HG03378 (cell line): ENCODE results near the gene DLX5.

ENCODE experiments used
- ATAC-seq: cut with Tn5 transposase; IDR thresholded peaks from one replicate; pipeline ENCODE4 v1.9.1; 2021; ENCODE audit warnings: mild to moderate bottlenecking, moderate library complexity; ENCODE audit not compliant: unreplicated experiment

DLX5 gene

DNA sequence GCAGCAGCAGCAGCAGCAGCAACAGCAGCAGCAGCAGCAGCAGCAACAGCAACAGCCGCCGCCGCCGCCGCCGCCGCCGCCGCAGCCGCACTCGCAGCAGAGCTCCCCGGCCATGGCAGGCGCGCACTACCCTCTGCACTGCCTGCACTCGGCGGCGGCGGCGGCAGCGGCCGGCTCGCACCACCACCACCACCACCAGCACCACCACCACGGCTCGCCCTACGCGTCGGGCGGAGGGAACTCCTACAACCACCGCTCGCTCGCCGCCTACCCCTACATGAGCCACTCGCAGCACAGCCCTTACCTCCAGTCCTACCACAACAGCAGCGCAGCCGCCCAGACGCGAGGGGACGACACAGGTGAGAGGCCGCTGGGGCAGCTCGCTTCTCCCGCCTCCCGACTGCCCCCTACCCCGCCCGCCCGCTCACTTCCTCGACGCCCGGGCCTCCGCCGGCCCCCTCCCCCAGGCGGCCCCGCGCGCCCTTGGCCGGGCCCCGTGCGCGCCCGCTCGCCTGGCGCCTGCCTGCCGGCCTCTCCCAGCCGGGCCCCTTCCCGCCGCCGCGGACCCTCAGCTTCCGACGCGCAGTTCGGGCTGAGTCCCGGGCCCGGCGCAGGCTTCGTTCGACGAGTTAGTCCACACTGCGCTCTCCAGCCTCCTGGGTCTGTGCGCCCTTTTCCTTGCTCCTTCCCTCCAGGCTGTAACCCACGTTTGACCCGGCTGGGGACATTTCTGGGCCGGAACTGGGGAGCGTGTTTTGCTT, 18.4 kb downstream of the DLX5 start:
- peak; percentile 60 for ATAC-seq

DNA sequence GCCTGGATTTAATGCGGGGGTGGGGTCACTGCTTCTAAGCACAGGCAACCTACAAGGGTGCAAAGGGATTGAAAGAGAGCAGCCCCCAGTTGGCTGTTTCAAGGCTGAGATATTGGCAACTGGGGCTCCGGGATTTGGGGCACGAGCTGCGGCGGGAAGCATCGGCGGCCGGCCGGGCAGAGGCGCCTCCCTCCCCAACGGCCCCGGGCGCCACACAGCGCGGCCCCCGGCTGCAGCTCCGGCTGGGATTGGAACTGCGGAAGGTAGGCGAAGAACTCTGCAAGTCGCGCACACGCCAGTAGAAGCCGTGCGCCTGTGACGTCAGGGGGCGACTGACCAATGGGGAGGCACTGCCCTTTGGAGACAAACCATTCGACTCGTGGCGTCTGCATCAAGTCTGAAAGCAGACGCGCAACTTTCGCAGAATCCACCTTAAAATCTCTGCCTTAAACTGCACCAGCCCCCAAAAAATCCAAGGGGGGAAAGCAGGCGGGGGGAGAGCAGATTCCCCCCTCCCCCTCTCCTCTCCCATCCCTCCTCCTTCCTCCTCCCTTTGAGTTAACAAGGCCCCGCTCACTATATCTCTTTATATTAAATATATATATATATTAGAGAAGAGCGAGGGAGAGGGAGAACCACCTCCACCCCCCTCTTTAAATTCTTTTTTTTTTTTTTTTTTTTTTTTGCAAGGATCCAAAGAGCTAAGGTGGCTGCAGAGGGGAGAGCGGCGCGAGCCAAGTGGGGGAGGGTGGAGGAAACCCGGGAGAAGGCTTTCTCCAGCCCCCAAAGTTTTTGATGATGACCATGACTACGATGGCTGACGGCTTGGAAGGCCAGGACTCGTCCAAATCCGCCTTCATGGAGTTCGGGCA, 19.2 kb downstream of the DLX5 start, which contains the start of gene DLX6:
DLX6 (plus strand) TSS at position 371 of the 872 bp plus-strand sequence; CDS start at position 796, 425 bp downstream.
- ATAC-seq, result no peak

DNA sequence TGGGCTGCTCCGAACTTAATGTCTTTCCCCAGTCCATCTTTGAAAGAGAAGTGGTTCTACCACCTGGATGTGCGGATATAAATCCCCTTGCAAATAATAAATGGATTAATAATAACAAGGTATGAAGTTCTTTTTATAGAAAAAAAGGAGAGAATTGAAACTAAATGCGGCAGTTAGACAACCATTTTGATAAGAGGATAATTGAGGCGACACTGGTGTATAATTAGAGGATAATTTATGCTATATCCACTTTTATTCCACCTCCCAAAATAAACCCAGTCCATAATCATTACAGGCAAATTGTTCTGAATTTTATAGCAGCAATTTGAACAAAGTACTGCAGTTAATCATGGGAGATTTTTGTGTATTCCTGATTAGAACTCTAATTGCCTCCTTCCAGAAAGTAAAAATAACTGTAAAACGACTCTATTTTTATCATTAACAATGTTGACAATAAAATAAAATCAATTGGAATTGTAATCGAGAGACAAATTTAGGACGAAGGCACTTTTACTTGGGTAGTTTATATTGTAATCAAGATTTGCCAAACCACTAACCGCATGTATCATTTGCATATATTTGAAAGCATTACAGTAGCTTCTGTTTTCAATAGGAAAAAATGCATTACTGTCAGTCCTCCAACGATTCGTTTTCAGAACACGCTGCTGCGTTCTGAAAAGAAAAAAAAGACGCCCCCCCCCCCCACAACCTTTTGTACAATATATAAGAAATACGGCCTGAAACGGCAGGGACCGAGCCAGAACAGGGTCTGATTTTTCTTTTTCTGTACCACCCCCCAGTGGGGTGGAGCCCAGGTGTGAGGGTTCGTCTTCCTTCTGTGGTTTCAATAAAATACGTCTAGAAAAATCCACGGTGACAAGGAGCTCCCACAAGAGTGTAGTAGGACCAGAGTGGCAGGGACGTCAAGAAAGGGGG, 20.1 kb downstream of the DLX5 start:
- ATAC-seq, result no peak

DNA sequence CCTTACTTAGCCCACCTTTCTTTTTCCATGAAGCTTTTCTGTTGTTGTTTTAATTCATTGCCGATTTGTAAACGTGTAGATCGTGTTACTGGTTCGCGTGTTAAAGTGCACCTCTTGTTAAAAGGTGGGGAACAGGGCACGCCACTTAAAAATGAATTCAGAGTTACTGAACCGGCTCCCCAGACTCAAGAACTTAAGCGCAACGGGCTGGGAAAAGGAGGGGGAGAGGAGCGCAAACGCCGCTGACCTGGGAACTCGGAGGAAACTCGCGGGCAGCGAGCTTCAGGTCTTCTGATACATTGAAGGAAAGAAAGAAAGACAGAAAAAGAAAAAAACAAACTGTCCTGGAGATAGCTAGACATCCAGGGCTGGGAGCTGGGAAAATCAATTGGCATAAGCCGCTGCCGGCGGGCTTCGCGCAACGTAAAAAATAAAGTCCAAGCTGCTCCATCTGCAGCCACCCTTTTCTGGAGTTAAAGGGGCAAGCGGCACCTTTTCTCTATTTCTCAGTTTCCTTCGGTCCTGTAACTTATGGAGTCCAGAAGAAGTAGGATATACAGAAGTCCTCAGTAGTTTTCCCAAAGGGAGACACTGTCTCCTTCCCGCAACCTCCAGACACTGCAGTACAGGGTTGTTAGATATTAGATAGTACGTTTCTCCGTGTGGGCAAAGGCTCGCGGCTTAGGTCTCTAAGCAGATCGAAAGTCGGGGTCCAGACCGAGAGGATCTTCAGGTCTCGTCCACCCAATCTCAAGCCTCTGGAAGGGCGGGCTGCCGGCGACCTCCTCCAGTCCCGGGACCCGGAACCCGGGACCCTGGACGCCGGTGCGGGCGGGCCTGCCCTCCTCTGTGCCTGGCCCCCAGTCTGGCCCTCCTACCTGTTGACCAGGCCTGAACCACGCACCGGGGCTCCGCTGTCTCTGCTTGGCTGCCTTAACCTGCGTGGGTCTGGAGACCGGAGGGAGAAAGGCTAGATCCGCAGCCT, 21.1 kb downstream of the DLX5 start:
- no peak for ATAC-seq

GRCh38 chr7:97002555-97003261, 21.9 kb downstream of the DLX5 start:
- no peak for ATAC-seq

DNA sequence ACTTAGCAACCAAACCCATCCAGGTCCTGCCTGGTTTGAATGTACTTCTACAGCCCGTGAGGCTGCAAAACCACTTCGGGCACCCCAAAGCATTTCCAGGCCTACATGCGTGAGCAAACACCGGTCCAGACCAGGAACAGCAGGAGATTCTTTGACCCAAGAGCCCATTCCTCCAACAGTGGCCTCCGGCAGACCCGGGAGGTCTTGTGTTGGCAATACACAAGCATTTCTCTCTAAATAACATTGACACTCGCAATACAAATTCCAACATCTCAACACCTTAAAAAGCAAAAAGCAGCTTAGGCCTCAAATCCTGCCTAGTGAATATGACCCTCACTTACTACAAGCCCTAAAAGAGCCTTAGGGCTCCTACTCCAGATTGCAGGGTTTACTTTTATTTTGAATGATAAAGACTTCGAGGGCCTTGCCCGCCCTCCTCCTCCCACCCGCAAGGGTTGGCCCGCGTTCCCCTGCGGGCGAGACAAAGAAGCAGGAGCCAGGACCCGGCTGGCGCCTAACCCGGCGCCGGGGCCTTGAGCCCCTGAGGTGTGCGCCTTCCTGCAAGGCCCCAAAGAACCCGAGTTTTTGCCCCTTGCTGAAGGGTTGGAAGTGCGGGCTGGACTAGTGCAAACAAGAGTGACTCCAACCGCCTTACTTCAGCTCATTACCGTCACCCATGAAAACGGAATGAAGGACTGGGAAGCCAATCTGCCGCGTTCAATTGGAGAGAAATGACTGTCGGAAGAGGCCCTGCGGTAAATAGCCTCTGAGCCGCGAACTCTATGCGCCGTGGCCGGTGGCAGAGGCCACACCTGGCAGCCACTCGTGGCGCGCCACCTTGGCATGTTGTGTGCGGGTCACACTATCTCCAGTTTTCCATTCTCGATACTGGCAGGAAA, 22.7 kb downstream of the DLX5 start:
- ATAC-seq, result no peak

GRCh38 chr7:97001221-97001620, 23.4 kb downstream of the DLX5 start:
- no peak for ATAC-seq

- no peak for ATAC-seq
Observed at GRCh38 chr7:96998744-96999143, 25.9 kb downstream of the DLX5 start.

DNA sequence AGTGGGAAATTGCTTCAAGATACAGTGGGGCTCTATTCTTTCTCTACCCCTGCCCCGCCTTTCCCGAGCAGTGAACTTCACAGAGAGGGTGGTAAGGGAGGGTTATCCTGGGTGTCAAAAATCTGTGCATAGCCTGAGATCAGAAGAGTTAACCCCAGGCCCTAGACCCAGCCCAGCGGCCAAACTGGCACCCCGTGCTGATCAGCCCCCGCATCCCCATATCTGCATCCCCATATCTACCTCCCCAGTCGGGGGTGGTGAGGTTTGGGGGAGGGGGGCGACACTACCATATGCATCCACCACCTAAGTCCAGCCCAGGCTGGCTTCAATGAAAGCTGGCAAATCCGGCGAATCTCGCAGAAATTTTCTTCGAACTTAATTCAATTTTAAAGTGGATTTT, 26.3 kb downstream of the DLX5 start:
- ATAC-seq, result no peak

DNA sequence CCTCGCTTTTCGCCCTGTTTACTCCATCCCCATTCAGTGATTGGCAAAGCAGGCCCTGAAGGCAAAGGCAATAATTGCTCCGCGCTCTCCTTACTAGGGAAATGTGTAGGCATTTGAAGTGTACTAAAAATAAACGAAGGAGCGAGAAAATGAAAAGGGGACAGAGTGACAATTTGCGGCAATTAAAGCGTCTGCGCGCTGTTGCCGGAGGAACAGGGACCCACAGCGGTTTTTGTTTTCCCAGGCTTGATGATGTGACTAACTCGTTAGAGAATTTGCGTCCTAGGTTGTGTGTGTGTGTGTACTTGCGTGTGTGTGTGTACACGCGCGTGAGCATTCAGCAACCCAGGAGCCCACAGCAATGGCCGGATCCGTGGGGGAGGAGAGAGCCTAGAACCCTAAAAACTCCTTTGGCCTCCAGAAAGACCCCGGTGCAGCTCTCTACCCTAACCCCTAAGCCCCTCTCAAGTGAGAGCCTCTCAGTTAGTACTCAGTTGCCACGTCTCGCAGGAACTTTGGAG, 27.1 kb downstream of the DLX5 start:
- ATAC-seq, result no peak

DNA sequence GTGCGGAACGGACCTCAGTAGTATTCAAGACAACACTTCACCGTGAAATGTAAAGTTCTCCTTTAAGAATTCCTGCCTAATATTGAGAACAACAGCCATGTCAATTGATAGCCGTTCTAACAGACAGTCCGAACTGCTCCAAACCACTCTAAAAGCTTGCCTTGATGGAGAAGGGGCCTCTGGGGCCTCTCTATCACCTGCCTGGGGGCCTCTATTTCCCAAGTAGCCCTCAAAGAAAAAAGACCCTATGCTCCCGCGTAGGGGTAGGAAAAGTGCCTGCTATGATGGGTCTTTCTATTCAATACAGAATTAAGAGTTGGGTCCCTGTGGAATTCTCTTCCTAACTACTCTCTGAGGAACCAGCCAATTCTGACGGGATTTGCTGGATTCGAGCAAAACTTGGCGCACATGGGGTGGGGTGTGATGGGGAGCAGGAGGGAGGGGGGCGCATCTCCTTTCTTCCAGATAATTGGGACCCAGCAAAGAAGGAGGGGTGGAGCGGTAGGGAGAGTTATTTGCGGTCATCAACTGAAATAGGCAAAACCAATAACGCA, 27.6 kb downstream of the DLX5 start:
- ATAC-seq, result no peak

GRCh38 chr7:96996111-96996957, 28.3 kb downstream of the DLX5 start:
- ATAC-seq, result no peak

DNA sequence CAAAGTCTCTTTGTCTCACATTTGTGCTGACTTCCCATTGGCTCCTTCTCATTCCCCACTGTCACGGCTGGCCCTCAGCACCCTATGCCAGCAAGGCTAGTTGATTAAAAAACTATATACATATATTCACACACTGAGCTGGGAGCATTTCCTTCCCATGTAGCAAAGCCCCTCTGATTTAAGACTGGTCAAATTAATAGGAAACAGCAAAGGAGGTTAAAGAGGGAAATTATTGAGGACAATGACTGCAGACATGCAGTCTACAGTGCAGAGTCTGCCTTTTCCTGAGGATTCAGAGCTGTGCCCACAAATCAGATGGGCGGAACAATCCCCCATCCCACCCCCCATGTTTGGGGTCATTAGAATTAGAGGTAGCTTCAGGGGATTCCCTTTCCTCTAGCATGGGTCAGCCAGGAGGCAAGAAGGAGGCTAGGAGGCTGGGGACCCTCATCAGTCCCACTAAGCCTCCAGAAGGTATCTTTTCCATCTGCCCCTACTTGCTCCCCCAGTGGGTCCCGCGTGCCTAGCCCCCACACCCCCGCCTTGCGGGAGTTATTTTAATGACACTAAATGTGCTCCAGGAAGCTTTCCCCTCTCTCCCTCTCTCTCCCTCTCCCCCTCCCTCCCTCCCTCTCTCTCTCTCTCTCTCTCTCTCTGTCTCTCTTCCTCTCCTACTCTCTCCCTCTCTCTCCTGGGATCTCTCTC, 29.1 kb downstream of the DLX5 start:
- ATAC-seq, result no peak

DNA sequence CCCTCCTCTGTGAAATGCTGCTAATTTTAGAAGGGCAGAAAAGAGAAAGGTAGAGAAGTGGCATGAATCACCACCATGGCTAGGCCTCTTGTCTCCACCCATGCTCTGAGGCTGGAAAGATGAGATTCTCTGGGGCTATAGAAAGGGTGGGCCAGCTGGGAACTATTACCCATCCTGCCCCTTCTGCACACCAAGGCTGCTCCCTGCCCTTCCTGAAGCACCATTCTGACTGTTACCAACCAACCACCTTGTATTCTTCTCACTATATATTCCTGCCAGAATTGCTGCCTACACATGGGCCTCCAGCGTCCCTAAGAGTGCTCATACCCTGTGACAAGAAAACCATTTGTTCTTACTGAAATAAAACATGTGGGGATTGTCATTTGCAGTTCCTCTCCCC, 30.7 kb downstream of the DLX5 start:
- ATAC-seq, result no peak

DNA sequence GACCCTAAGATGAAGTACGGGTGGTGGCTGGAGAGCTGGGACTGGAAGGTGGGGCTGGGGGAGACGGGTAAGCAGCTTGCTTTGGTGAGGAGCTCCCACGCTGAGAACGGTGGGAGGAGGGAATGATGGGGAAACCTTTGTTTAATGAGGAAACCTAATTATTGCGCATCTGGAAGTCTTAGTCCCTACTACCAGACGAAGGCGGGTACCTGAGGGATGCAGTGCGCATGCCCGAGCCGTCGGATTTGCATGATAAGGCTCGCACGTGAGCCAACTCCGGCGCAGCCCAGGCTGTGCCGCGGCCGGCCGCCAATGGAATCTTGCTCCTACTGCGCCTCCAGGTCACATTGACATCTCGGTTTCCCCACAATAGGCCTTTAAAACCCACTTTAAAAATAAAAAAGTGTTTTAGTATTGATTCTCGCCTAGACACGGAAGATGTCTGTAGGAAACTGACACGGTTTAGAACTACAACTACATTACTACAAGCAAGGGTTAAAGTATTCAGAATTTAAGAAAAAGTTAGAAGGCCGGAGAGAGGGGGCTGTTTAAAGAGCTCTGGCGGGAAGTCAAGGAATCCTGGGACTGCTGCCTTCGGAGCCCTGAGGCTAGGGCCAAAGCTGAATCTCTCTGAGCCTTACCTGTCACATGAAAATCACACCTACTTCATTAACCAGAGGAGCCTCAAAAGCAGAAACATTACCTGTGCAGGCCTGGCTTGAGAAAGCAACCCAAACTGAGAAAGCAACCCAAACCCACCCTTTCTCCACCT, 31.4 kb downstream of the DLX5 start:
- ATAC-seq, result no peak
